Measurements from ENCODE around the gene FUT4.
"Not testable (repeated sequence)": the region's sequence is repeated elsewhere in the genome, so short reads cannot be mapped to it uniquely, and the experiment has no call there.

Gene FUT4, protein sequence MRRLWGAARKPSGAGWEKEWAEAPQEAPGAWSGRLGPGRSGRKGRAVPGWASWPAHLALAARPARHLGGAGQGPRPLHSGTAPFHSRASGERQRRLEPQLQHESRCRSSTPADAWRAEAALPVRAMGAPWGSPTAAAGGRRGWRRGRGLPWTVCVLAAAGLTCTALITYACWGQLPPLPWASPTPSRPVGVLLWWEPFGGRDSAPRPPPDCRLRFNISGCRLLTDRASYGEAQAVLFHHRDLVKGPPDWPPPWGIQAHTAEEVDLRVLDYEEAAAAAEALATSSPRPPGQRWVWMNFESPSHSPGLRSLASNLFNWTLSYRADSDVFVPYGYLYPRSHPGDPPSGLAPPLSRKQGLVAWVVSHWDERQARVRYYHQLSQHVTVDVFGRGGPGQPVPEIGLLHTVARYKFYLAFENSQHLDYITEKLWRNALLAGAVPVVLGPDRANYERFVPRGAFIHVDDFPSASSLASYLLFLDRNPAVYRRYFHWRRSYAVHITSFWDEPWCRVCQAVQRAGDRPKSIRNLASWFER
- 10.4 to 13.8 (median 12.8) reads per million in 3 donors for total RNA-seq

DNA sequence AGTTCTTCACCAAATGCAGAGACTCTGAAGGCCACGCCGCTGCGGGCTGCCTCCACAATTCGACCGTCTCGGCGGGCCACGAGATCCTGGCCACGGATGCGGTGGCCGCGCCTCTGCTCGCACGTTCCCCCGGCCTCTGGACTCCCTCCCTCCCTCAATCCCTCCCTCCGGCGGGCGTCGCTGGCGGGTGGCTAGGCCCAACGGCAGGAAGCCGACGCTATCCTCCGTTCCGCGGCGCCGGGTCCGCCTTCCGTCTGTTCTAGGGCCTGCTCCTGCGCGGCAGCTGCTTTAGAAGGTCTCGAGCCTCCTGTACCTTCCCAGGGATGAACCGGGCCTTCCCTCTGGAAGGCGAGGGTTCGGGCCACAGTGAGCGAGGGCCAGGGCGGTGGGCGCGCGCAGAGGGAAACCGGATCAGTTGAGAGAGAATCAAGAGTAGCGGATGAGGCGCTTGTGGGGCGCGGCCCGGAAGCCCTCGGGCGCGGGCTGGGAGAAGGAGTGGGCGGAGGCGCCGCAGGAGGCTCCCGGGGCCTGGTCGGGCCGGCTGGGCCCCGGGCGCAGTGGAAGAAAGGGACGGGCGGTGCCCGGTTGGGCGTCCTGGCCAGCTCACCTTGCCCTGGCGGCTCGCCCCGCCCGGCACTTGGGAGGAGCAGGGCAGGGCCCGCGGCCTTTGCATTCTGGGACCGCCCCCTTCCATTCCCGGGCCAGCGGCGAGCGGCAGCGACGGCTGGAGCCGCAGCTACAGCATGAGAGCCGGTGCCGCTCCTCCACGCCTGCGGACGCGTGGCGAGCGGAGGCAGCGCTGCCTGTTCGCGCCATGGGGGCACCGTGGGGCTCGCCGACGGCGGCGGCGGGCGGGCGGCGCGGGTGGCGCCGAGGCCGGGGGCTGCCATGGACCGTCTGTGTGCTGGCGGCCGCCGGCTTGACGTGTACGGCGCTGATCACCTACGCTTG lies at the start of gene FUT4:
Gene FUT4, plus strand, starts transcription at position 227 of the 951 bp plus-strand sequence. Its CDS starts 213 bp downstream, at position 440.
- H3K36me3 ChIP-seq (ENCODE audit: control insufficient read depth, insufficient read depth, low read length), result no peaks in the 10 kb centered on the region
- peak within 1 kb of the TSS; percentile 83 for H3K27ac ChIP-seq (ENCODE audit: insufficient read depth, low read length, poor library complexity, severe bottlenecking)
- no peaks in the 10 kb centered on the region for H3K9me3 ChIP-seq (ENCODE audit: control insufficient read depth, low read length)
- peaks cover 16% of the 10 kb centered on the region for H3K4me1 ChIP-seq (ENCODE audit: control insufficient read depth, insufficient read depth, low read length, poor library complexity, severe bottlenecking)
- H3K27me3 ChIP-seq (replicated peaks; ENCODE audit: control insufficient read depth, insufficient read depth, low read length, poor library complexity, severe bottlenecking), result no peaks in the 10 kb centered on the region
- DNase-seq, result peak; percentile 42 to 59 (median 54)
- H3K4me3 ChIP-seq (ENCODE audit: insufficient read depth, low read depth, low read length, poor library complexity, severe bottlenecking), result peak within 1 kb of the TSS; percentile 87

DNA sequence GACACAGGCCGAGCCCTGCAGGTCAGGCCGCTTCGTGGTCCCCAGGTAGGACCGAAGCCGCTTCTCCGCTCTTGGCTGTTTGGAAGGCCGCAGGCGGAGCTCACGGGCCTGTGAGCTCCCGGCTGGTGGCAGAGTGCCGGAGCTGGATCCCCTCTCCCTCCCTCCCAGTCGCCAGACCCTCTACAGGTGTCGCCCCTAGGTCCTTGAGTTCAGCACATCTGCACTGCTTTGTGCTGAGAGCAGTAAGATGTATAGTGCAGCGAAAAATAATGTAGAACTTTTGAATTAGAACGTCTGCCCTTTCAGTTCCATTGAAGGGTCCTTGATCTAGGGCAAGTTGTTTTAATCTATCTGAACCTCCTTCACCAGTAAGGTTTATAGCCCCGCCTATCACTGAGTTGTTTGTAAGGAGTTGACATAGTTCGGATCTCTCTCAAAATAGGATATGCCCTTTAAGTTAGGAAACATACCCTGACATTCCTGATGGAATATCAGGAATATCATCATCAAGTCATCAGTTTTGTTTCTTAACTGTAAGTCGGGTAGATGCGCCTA lies 49.5 kb upstream of the FUT4 start:
- H3K4me1 ChIP-seq (ENCODE audit: control insufficient read depth, insufficient read depth, low read length, poor library complexity, severe bottlenecking), result peaks cover 6% of the 10 kb centered on the region
- peaks cover 18% of the 10 kb centered on the region for H3K36me3 ChIP-seq (ENCODE audit: control insufficient read depth, insufficient read depth, low read length)
- peak overlapping the region; percentile 88 for H3K27ac ChIP-seq (ENCODE audit: insufficient read depth, low read length, poor library complexity, severe bottlenecking)
- no peaks in the 10 kb centered on the region for H3K9me3 ChIP-seq (ENCODE audit: control insufficient read depth, low read length)
- no peak for DNase-seq
- peak overlapping the region; percentile 82 for H3K4me3 ChIP-seq (ENCODE audit: insufficient read depth, low read depth, low read length, poor library complexity, severe bottlenecking)
- no peaks in the 10 kb centered on the region for H3K27me3 ChIP-seq (replicated peaks; ENCODE audit: control insufficient read depth, insufficient read depth, low read length, poor library complexity, severe bottlenecking)

DNA sequence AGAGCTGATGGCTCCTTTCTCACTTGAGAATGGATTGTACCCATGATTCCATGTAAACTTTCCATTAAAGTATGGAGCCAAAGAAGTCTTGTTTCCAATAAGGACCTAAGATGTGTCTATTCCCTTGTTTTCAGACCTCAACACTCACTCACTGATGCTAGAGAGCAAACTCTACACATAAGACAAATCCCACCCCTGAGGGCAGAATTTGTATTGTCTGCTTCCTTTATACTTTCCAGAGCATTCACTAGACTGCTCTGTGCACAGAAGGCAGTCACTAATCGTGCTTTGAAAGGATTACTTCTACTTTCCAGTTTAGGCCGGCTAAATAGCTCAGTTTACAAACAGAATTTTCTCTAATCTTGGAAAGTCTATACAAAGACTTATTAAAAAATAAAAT lies 43.5 kb upstream of the FUT4 start:
- no peak overlapping the region for H3K4me3 ChIP-seq (ENCODE audit: insufficient read depth, low read depth, low read length, poor library complexity, severe bottlenecking)
- no peaks in the 10 kb centered on the region for H3K4me1 ChIP-seq (ENCODE audit: control insufficient read depth, insufficient read depth, low read length, poor library complexity, severe bottlenecking)
- H3K36me3 ChIP-seq (ENCODE audit: control insufficient read depth, insufficient read depth, low read length), result peaks cover 29% of the 10 kb centered on the region
- H3K27me3 ChIP-seq (replicated peaks; ENCODE audit: control insufficient read depth, insufficient read depth, low read length, poor library complexity, severe bottlenecking), result no peaks in the 10 kb centered on the region
- no peaks in the 10 kb centered on the region for H3K9me3 ChIP-seq (ENCODE audit: control insufficient read depth, low read length)
- DNase-seq, result no peak
- H3K27ac ChIP-seq (ENCODE audit: insufficient read depth, low read length, poor library complexity, severe bottlenecking), result no peak overlapping the region

DNA sequence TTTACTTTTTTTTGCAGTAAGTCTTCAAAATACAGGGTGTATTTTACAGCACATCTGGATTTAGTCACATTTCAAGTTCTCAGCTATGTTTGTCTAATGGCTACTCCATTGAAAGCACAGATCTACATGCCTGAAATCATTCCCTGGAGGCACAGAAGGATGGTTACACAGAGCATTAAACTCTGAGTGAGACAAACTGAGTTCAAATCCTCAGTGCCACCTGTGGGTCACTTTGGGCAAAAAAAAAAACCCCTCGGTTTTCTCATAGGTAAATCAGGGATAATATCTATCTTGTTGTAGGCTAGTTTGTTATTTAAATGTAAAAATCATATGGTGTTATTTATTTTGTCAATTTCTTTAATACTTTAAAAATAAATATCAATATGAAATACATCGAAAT lies 42.2 kb upstream of the FUT4 start:
- no peak for DNase-seq
- no peaks in the 10 kb centered on the region for H3K27me3 ChIP-seq (replicated peaks; ENCODE audit: control insufficient read depth, insufficient read depth, low read length, poor library complexity, severe bottlenecking)
- no peak overlapping the region for H3K4me3 ChIP-seq (ENCODE audit: insufficient read depth, low read depth, low read length, poor library complexity, severe bottlenecking)
- H3K9me3 ChIP-seq (ENCODE audit: control insufficient read depth, low read length), result no peaks in the 10 kb centered on the region
- no peaks in the 10 kb centered on the region for H3K4me1 ChIP-seq (ENCODE audit: control insufficient read depth, insufficient read depth, low read length, poor library complexity, severe bottlenecking)
- peaks cover 29% of the 10 kb centered on the region for H3K36me3 ChIP-seq (ENCODE audit: control insufficient read depth, insufficient read depth, low read length)
- H3K27ac ChIP-seq (ENCODE audit: insufficient read depth, low read length, poor library complexity, severe bottlenecking), result no peak overlapping the region

DNA sequence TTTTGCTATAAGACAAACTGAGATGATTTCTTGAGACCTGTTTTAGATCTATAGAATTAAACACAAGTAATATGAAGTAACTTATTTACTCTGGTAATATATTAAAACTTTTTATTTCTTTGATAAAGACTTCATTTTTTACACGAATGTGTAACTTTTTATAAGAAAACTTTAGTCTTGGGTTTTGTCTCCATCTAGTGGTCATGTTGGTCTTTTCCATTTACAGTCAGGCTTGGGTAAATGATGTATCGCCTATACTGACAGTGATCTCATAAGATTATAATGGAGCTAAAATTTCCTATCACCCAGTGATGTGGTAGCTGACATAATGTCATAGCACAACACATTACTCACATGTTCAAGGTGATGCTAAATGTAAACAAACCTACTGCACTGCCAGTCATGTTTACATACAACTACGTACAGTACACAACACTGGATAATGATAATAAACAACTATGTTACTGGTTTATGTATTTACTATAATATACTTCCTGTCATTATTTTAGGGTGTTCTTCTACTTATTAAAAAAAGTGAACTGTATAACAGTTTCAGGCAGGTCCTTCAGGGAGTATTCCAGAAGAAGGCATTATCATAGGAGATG lies 38.9 kb upstream of the FUT4 start:
- H3K4me1 ChIP-seq (ENCODE audit: control insufficient read depth, insufficient read depth, low read length, poor library complexity, severe bottlenecking), result no peaks in the 10 kb centered on the region
- H3K36me3 ChIP-seq (ENCODE audit: control insufficient read depth, insufficient read depth, low read length), result peaks cover 9% of the 10 kb centered on the region
- no peak overlapping the region for H3K27ac ChIP-seq (ENCODE audit: insufficient read depth, low read length, poor library complexity, severe bottlenecking)
- no peak overlapping the region for H3K4me3 ChIP-seq (ENCODE audit: insufficient read depth, low read depth, low read length, poor library complexity, severe bottlenecking)
- H3K27me3 ChIP-seq (replicated peaks; ENCODE audit: control insufficient read depth, insufficient read depth, low read length, poor library complexity, severe bottlenecking), result no peaks in the 10 kb centered on the region
- no peaks in the 10 kb centered on the region for H3K9me3 ChIP-seq (ENCODE audit: control insufficient read depth, low read length)
- no peak for DNase-seq

DNA sequence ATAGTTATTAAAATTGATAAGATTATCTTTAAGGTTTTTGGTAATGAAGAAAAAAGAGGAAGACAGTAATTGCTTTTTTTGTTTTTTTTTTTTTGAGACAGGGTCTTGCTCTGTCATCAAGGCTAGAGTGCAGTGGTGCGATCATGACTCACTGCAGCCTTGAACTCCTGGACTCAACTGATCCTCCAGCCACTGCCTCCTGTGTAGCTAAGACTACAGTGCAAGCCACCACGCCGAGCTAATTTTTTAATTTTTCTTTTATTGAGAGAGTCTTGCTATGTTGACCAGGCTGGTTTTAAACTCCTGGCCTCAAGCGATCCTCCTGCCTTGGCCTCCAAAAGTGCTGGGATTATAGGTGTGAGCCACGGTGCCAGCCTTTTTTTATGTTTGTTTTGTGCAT lies 37.2 kb upstream of the FUT4 start:
- DNase-seq; H3K4me3 ChIP-seq (ENCODE audit: insufficient read depth, low read depth, low read length, poor library complexity, severe bottlenecking); H3K27me3 ChIP-seq (replicated peaks; ENCODE audit: control insufficient read depth, insufficient read depth, low read length, poor library complexity, severe bottlenecking); H3K36me3 ChIP-seq (ENCODE audit: control insufficient read depth, insufficient read depth, low read length); H3K27ac ChIP-seq (ENCODE audit: insufficient read depth, low read length, poor library complexity, severe bottlenecking); H3K4me1 ChIP-seq (ENCODE audit: control insufficient read depth, insufficient read depth, low read length, poor library complexity, severe bottlenecking); H3K9me3 ChIP-seq (ENCODE audit: control insufficient read depth, low read length): not testable (repeated sequence)

DNA sequence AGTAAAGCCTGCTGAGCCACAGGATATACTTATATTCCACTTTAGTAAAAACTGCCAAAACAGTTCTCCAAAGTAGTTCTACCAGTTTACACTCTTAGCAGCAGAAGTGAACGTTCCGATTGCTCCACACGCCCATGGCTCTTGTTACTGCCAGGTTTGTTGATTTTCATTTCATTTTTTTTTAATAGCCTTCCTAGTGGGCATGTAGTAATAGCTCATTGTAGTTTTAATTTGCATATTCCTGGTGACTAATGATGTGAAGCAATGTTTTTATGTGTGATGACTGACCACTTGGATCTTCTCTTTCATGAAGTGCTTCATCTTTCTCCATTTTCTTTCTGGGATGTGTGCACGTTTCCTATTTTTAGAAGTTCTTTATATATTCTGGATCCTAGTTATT lies 36.2 kb upstream of the FUT4 start:
- H3K4me1 ChIP-seq (ENCODE audit: control insufficient read depth, insufficient read depth, low read length, poor library complexity, severe bottlenecking), result peaks cover 6% of the 10 kb centered on the region
- DNase-seq, result no peak
- no peaks in the 10 kb centered on the region for H3K36me3 ChIP-seq (ENCODE audit: control insufficient read depth, insufficient read depth, low read length)
- H3K27ac ChIP-seq (ENCODE audit: insufficient read depth, low read length, poor library complexity, severe bottlenecking), result no peak overlapping the region
- H3K4me3 ChIP-seq (ENCODE audit: insufficient read depth, low read depth, low read length, poor library complexity, severe bottlenecking), result no peak overlapping the region
- no peaks in the 10 kb centered on the region for H3K9me3 ChIP-seq (ENCODE audit: control insufficient read depth, low read length)
- no peaks in the 10 kb centered on the region for H3K27me3 ChIP-seq (replicated peaks; ENCODE audit: control insufficient read depth, insufficient read depth, low read length, poor library complexity, severe bottlenecking)

DNA sequence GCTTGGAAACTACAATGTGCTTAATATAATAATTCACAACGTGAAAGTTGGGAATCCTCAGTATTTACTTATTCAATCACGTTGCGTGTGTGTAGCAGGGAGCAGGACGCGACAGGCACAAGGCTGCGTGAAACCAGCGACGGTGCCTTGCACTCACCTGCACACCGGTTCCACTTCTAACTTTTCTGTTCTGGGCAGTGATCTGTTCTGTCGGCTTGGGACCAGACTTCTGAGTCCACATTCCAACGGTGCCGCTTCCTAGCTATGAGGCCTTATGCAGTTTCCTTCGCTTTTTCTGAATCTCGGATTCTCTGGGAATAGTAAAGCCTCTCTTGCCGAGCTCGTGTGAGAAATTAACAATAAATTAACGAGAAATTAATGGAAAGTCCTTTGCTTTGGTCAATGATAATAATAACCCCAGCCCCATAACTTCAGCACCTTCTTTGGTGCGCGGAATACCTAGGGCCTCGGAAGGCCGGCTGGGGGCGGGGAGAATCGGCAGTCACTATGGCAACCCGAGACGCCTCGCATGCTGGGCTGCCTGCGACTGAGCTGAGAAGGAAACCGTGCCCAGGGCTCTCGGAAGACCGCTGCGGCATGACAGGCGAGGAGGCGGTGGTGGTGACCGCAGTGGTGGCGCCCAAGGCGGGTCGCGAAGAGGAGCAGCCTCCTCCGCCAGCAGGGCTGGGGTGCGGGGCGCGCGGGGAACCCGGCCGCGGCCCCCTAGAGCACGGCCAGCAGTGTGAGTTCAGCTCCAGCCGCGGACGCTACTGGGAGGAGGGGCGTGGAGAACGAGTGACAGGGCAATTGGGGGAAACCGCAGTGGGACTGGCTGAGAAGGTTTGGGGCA lies 31.6 kb upstream of the FUT4 start, which contains the start of gene C11orf97:
Gene C11orf97, plus strand, starts transcription at position 530 of the 850 bp plus-strand sequence. Its CDS starts 68 bp downstream, at position 598.
- H3K27me3 ChIP-seq (replicated peaks; ENCODE audit: control insufficient read depth, insufficient read depth, low read length, poor library complexity, severe bottlenecking), result no peaks in the 10 kb centered on the region
- H3K9me3 ChIP-seq (ENCODE audit: control insufficient read depth, low read length), result no peaks in the 10 kb centered on the region
- H3K4me1 ChIP-seq (ENCODE audit: control insufficient read depth, insufficient read depth, low read length, poor library complexity, severe bottlenecking), result peaks cover 9% of the 10 kb centered on the region
- H3K27ac ChIP-seq (ENCODE audit: insufficient read depth, low read length, poor library complexity, severe bottlenecking), result no peak within 1 kb of the TSS
- no peaks in the 10 kb centered on the region for H3K36me3 ChIP-seq (ENCODE audit: control insufficient read depth, insufficient read depth, low read length)
- peak within 1 kb of the TSS; percentile 54 for H3K4me3 ChIP-seq (ENCODE audit: insufficient read depth, low read depth, low read length, poor library complexity, severe bottlenecking)
- DNase-seq, result peak; percentile 16 to 21 (median 19)

DNA sequence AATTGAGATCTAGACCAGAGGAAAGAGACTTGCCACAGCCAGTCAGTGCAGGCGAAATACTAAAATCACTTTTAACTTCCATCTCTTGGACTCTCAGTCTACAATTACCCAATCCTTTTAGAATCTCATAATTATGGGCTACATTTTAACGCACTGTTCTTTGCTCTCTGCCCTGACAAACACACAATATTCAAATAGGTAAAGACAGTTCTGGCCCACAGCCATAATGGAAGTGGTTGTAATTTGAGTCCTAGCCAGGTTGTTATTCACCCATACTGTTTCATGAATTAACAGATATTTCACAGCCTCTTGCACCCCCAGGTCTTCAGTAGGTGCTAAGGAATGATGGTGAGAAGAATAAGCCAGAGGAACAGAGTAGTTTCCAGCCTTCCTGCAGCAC lies 30.6 kb upstream of the FUT4 start:
- DNase-seq, result no peak
- Histone ChIP-seq H3K36me3 (ENCODE audit: control insufficient read depth, insufficient read depth, low read length) (no peaks in the 10 kb centered on the region), H3K27me3 (replicated peaks; ENCODE audit: control insufficient read depth, insufficient read depth, low read length, poor library complexity, severe bottlenecking) (no peaks in the 10 kb centered on the region), H3K9me3 (ENCODE audit: control insufficient read depth, low read length) (no peaks in the 10 kb centered on the region), H3K4me1 (ENCODE audit: control insufficient read depth, insufficient read depth, low read length, poor library complexity, severe bottlenecking) (peaks cover 9% of the 10 kb centered on the region), H3K27ac (ENCODE audit: insufficient read depth, low read length, poor library complexity, severe bottlenecking) (no peak overlapping the region), H3K4me3 (ENCODE audit: insufficient read depth, low read depth, low read length, poor library complexity, severe bottlenecking) (no peak overlapping the region)

Data from effector memory CD4-positive, alpha-beta T cell (primary cell).